A549 (cell line): Measurements from ENCODE around the gene ACBD4. TPM values are rescaled to one million over a fixed set of nuclear protein-coding genes. Genes with fewer than 3 reads are reported as not detected.

Experiments used
- ATAC-seq, 2 experiments: fragments of 200-7000 bp in 1 of 2; fragments of >200 bp in 1 of 2; cut with Nextera tagmentation in 1 of 2; cut with Tn5 transposase in 1 of 2; 3 replicates each; pipeline versions ENCODE4 v1.8.0 to v1.9.1; 2018 to 2020; ENCODE audit warnings: mild to moderate bottlenecking in 1 of 2, moderate library complexity in 1 of 2
- CTCF ChIA-PET: fragments of 300-600 bp; sonication (Branson Sonifier 250); formaldehyde crosslinking; extraction: SDS; loops from one replicate; lab custom pipeline; 2021; ENCODE audit warnings: antibody characterized with exemption, inconsistent platforms; lab: Yijun Ruan, JAX
- POLR2A ChIA-PET: fragments of 350-600 bp; formaldehyde crosslinking; extraction: SDS; loops from one replicate; lab custom pipeline; 2021; ENCODE audit warnings: antibody characterized with exemption, inconsistent platforms; lab: Yijun Ruan, JAX
- DNase-seq, 2 experiments: peaks; one replicate each; pipeline versions ENCODE4 v3.0.0 to v3.0.0-alpha.2; 2011 to 2016; ENCODE audit warnings: low read depth in 1 of 2, low spot score in 1 of 2
- FAIRE-seq: peaks from 2 replicates; lab custom pipeline; 2011; peaks lifted over from hg19 to GRCh38; lab: Jason Lieb, UNC
- H3K27ac ChIP-seq, 2 experiments: fragments of >200 bp; sonication (Bioruptor Twin); formaldehyde crosslinking; 3 replicates each; pipeline ENCODE4 v1.5.1; 2016 to 2017
- H3K4me1 ChIP-seq: fragments of >200 bp; sonication (Bioruptor Twin); formaldehyde crosslinking; 3 replicates; pipeline ENCODE4 v1.6.1; 2016
- H3K4me2 ChIP-seq: fragments of >200 bp; sonication (Bioruptor Twin); formaldehyde crosslinking; 3 replicates; pipeline ENCODE4 v1.6.1; 2016
- H3K4me3 ChIP-seq: fragments of >200 bp; sonication (Bioruptor Twin); formaldehyde crosslinking; 3 replicates; pipeline ENCODE4 v1.5.1; 2016
- H3K9me3 ChIP-seq: fragments of >200 bp; sonication (Bioruptor Twin); formaldehyde crosslinking; 3 replicates; pipeline ENCODE4 v1.6.1; 2016
- CBX8 ChIP-seq: fragments of 200-600 bp; sonication (generic); IDR thresholded peaks from 2 replicates; pipeline ENCODE4 v1.6.1; 2016
- CEBPB ChIP-seq, 2 experiments: fragments of >200 bp in 1 of 2; sonication (Bioruptor Twin) in 1 of 2; formaldehyde crosslinking in 1 of 2; IDR thresholded peaks; 2 replicates each; pipeline ENCODE4 v1.6.1; 2012 to 2016
- E2F6 ChIP-seq: IDR thresholded peaks from 2 replicates; pipeline ENCODE4 v1.6.1; 2012; ENCODE audit warnings: low read depth, borderline replicate concordance
- EHF ChIP-seq: fragments of 250-450 bp; sonication (Bioruptor Pico); IDR thresholded peaks from 2 replicates; pipeline ENCODE4 v1.5.0; 2020; ENCODE audit warnings: mild to moderate bottlenecking
- ELK1 ChIP-seq: fragments of 150-350 bp; IDR thresholded peaks from 2 replicates; pipeline ENCODE4 v1.6.1; 2014; ENCODE audit warnings: low read depth, mild to moderate bottlenecking, low read length
- EP300 ChIP-seq, 2 experiments: fragments of >200 bp; sonication (Bioruptor Twin); formaldehyde crosslinking; IDR thresholded peaks; 2 replicates in 1 of 2; 3 replicates in 1 of 2; pipeline ENCODE4 v1.6.1; 2016 to 2017
- FOXS1 ChIP-seq: fragments of 250-450 bp; sonication (Bioruptor Pico); IDR thresholded peaks from 2 replicates; pipeline ENCODE4 v1.5.0; 2020; ENCODE audit warnings: mild to moderate bottlenecking, moderate library complexity
- GATA3 ChIP-seq: IDR thresholded peaks from 2 replicates; pipeline ENCODE4 v1.6.1; 2012; ENCODE audit warnings: borderline replicate concordance
- HOXB5 ChIP-seq: fragments of 250-450 bp; sonication (Bioruptor Pico); IDR thresholded peaks from 2 replicates; pipeline ENCODE4 v1.5.0; 2020; ENCODE audit warnings: mild to moderate bottlenecking, moderate library complexity
- KDM1A ChIP-seq: fragments of 200-600 bp; sonication (generic); IDR thresholded peaks from 2 replicates; pipeline ENCODE4 v1.6.1; 2016; ENCODE audit warnings: low read depth, mild to moderate bottlenecking
- MAFK ChIP-seq: fragments of 450-650 bp; IDR thresholded peaks from 2 replicates; pipeline ENCODE4 v1.6.1; 2014; ENCODE audit not compliant: partially characterized antibody
- NPAS2 ChIP-seq: fragments of 250-450 bp; sonication (Bioruptor Pico); IDR thresholded peaks from 2 replicates; pipeline ENCODE4 v1.8.0; 2022; ENCODE audit warnings: mild to moderate bottlenecking, moderate library complexity, borderline replicate concordance
- RAD21 ChIP-seq, 2 experiments: fragments of >200 bp in 1 of 2; sonication (Bioruptor Twin) in 1 of 2; formaldehyde crosslinking in 1 of 2; IDR thresholded peaks in 1 of 2; conservative IDR thresholded peaks in 1 of 2; 2 replicates in 1 of 2; 3 replicates in 1 of 2; pipeline ENCODE4 v1.6.1; 2012 to 2018; ENCODE audit warnings: inconsistent platforms in 1 of 2
- SMC3 ChIP-seq: fragments of >200 bp; sonication (Bioruptor Twin); formaldehyde crosslinking; IDR thresholded peaks from 3 replicates; pipeline ENCODE4 v1.6.1; 2018; ENCODE audit warnings: inconsistent platforms
- SREBF2 ChIP-seq: fragments of 450-650 bp; IDR thresholded peaks from 2 replicates; pipeline ENCODE4 v1.6.1; 2014; ENCODE audit warnings: mild to moderate bottlenecking, moderate library complexity
- TP53 ChIP-seq: fragments of 250-450 bp; sonication (Bioruptor Pico); IDR thresholded peaks from 2 replicates; pipeline ENCODE4 v1.5.0; 2021; ENCODE audit warnings: mild to moderate bottlenecking, moderate library complexity
- ZNF302 ChIP-seq: fragments of 250-450 bp; sonication (Bioruptor Pico); IDR thresholded peaks from 2 replicates; pipeline ENCODE4 v1.9.0; 2021; ENCODE audit warnings: inconsistent platforms, mild to moderate bottlenecking, moderate library complexity
- whole genome bisulfite sequencing: methylation state at CpG from one replicate; pipeline ENCODE4 v1.1.6; 2017; ENCODE audit errors: missing lambda C conversion rate; 5-methylcytosine and 5-hydroxymethylcytosine counted together
- polyA plus RNA-seq, 4 experiments: library from polyadenylated mRNA; depleted of rRNA in 3 of 4; stranded (reverse); fragments of >200 nt; fragmentation: RNase III in 1 of 4; extraction: RNeasy Plus Mini Kit Qiagen cat#74134 plus additional on column Dnase treatment in 1 of 4; gene quantifications; 2 replicates in 3 of 4; 3 replicates in 1 of 4; pipeline ENCODE4 v1.2.3, GENCODE V29; 2011 to 2017

The ACBD4 gene
- polyA plus RNA-seq, 2 of the 4 experiments (the other 2 are of a cell fraction), result 11.4 to 13.7 TPM

GRCh38 chr17:45117334-45117733 lies 18.2 kb upstream of the ACBD4 start:
- DNase-seq (no peak), ATAC-seq (no peak), FAIRE-seq (peak; percentile 7)
- no peak overlapping the region for H3K4me3 ChIP-seq
- H3K9me3 ChIP-seq, result no peaks in the 10 kb centered on the region
- no peak overlapping the region for H3K4me2 ChIP-seq
- ChIA-PET CTCF (interaction anchor here (0.8 to 12.0 kb wide), 10 partner anchors 9 to 197 kb away, joined by 3 to 288 read pairs (median 12); partner anchors contain the start of genes ACBD4 and PLCD3), POLR2A (interaction anchor here (0.6 kb wide), 1 partner anchor 44 kb away, joined by 3 read pairs; no protein-coding TSS in a partner anchor)
- WGBS, result 80% methylated on average over 4 of the region's 4 CpGs
- no peak overlapping the region for H3K27ac ChIP-seq
- TF ChIP-seq ZNF302 (CRISPR knock-in tag) (no peak), TP53 (no peak)
- peaks cover 16% of the 10 kb centered on the region for H3K4me1 ChIP-seq

GRCh38 chr17:45117848-45118646 lies 17.4 kb upstream of the ACBD4 start:
- ChIA-PET POLR2A (interaction anchor here (0.6 to 1.5 kb wide), 2 partner anchors 43 to 57 kb away, joined by 3 to 4 read pairs; partner anchors contain the start of gene NMT1), CTCF (interaction anchor here (0.8 to 12.0 kb wide), 12 partner anchors 9 to 200 kb away, joined by 3 to 288 read pairs (median 4); partner anchors contain the start of genes ACBD4, HEXIM1 and PLCD3)
- Histone ChIP-seq H3K4me1 (peaks cover 23% of the 10 kb centered on the region), H3K4me2 (no peak overlapping the region), H3K9me3 (no peaks in the 10 kb centered on the region), H3K27ac (peak overlapping the region in 1 of 2 experiments; percentile 7; a peak in 1 of 6 replicates), H3K4me3 (no peak overlapping the region)
- no peak for ATAC-seq
- no peak for TF ChIP-seq GATA3
- no peak for TF ChIP-seq FOXS1
- no peak for TF ChIP-seq SMC3
- no peak for TF ChIP-seq RAD21 (conservative IDR thresholded peaks at IDR 0.05 in 1 of 2, IDR thresholded peaks at IDR 0.05 in 1 of 2)
- no peak for TF ChIP-seq KDM1A
- TF ChIP-seq SREBF2, result no peak
- TF ChIP-seq NPAS2, result no peak
- FAIRE-seq, result no peak
- WGBS, result 97% methylated on average over 20 of the region's 20 CpGs
- no peak for DNase-seq

- H3K4me2 ChIP-seq, result no peak overlapping the region
- FAIRE-seq (no peak), DNase-seq (no peak), ATAC-seq (no peak)
- WGBS, result 90% methylated on average over 23 of the region's 23 CpGs
- TF ChIP-seq CBX8 (no peak), RAD21 (conservative IDR thresholded peaks at IDR 0.05 in 1 of 2, IDR thresholded peaks at IDR 0.05 in 1 of 2) (no peak), FOXS1 (no peak), CEBPB (IDR thresholded peaks at IDR 0.05) (no peak), HOXB5 (no peak), EHF (no peak)
- TF ChIP-seq, all 56 proteins: peak for 0
- CTCF ChIA-PET, result interaction anchor here (0.6 to 12.0 kb wide), 12 partner anchors 10 to 200 kb away, joined by 3 to 288 read pairs (median 6); partner anchors contain the start of genes ACBD4, HEXIM1 and PLCD3
- no peak overlapping the region for H3K4me3 ChIP-seq
- H3K4me1 ChIP-seq, result peaks cover 29% of the 10 kb centered on the region
- H3K9me3 ChIP-seq, result no peaks in the 10 kb centered on the region
- POLR2A ChIA-PET, result interaction anchor here (0.8 to 1.5 kb wide), 2 partner anchors 13 to 58 kb away, joined by 4 read pairs; partner anchors contain the start of gene NMT1
- H3K27ac ChIP-seq, result no peak overlapping the region
These were observed 16.8 kb upstream of the ACBD4 start for GRCh38 chr17:45118691-45119090.

GRCh38 chr17:45119964-45120363 lies 15.5 kb upstream of the ACBD4 start:
- peak overlapping the region in 1 of 2 experiments; percentile 95; a peak in 2 of 6 replicates for H3K27ac ChIP-seq
- H3K4me3 ChIP-seq, result no peak overlapping the region
- no peak for FAIRE-seq
- POLR2A ChIA-PET, result no interaction called here
- no peak overlapping the region for H3K4me2 ChIP-seq
- WGBS, result 96% methylated on average over 8 of the region's 8 CpGs
- no peaks in the 10 kb centered on the region for H3K9me3 ChIP-seq
- DNase-seq, result no peak
- TF ChIP-seq E2F6 (no peak), EP300 (IDR thresholded peaks at IDR 0.05) (no peak), MAFK (no peak), ELK1 (no peak), TP53 (no peak), GATA3 (no peak)
- no peak for ATAC-seq
- CTCF ChIA-PET, result interaction anchor here (0.7 to 12.0 kb wide), 9 partner anchors 11 to 218 kb away, joined by 3 to 288 read pairs (median 6); partner anchors contain the start of genes ACBD4, HEXIM1 and PLCD3
- H3K4me1 ChIP-seq, result peaks cover 42% of the 10 kb centered on the region
